ENCODE results near the gene COL19A1. TPM values are rescaled to one million over a fixed set of nuclear protein-coding genes. Genes with fewer than 3 reads are reported as not detected.

The COL19A1 gene
- polyA plus RNA-seq, 1 donor: 3.4 TPM

GRCh38 chr6:70157086-70157485, 290.7 kb downstream of the COL19A1 start:
- Histone ChIP-seq H3K27ac (ENCODE audit: low read length) (peak overlapping the region; percentile 50), H3K4me1 (ENCODE audit: control insufficient read depth, insufficient read depth, low read length) (peaks cover 6% of the 10 kb centered on the region), H3K4me3 (ENCODE audit: low read length) (no peak overlapping the region), H3K9me3 (ENCODE audit: control insufficient read depth, low read depth, low read length) (no peaks in the 10 kb centered on the region), H3K27me3 (ENCODE audit: control insufficient read depth, insufficient read depth, low read length) (no peaks in the 10 kb centered on the region), H3K36me3 (ENCODE audit: control insufficient read depth, insufficient read depth, low read length) (no peaks in the 10 kb centered on the region)
- DNase-seq: peak; percentile 70 to 79
- WGBS (ENCODE audit: insufficient coverage, low lambda C conversion rate): no CpG with 5 or more reads among the region's 1 CpG

- DNase-seq: no peak
- no peaks in the 10 kb centered on the region for H3K36me3 ChIP-seq (ENCODE audit: control insufficient read depth, insufficient read depth, low read length)
- WGBS (ENCODE audit: insufficient coverage, low lambda C conversion rate): no CpG with 5 or more reads among the region's 1 CpG
- no peak overlapping the region for H3K27ac ChIP-seq (ENCODE audit: low read length)
- peaks cover 6% of the 10 kb centered on the region for H3K4me1 ChIP-seq (ENCODE audit: control insufficient read depth, insufficient read depth, low read length)
- H3K27me3 ChIP-seq (ENCODE audit: control insufficient read depth, insufficient read depth, low read length): no peaks in the 10 kb centered on the region
- no peak overlapping the region for H3K4me3 ChIP-seq (ENCODE audit: low read length)
- no peaks in the 10 kb centered on the region for H3K9me3 ChIP-seq (ENCODE audit: control insufficient read depth, low read depth, low read length)
These were observed 293.9 kb downstream of the COL19A1 start for GRCh38 chr6:70160276-70160675.

GRCh38 chr6:70162972-70163371, 296.6 kb downstream of the COL19A1 start:
- H3K27ac ChIP-seq (ENCODE audit: low read length): no peak overlapping the region
- no peak for DNase-seq
- H3K9me3 ChIP-seq (ENCODE audit: control insufficient read depth, low read depth, low read length): no peaks in the 10 kb centered on the region
- no peaks in the 10 kb centered on the region for H3K36me3 ChIP-seq (ENCODE audit: control insufficient read depth, insufficient read depth, low read length)
- H3K27me3 ChIP-seq (ENCODE audit: control insufficient read depth, insufficient read depth, low read length): no peaks in the 10 kb centered on the region
- no peak overlapping the region for H3K4me3 ChIP-seq (ENCODE audit: low read length)
- no peaks in the 10 kb centered on the region for H3K4me1 ChIP-seq (ENCODE audit: control insufficient read depth, insufficient read depth, low read length)
- no CpG with 5 or more reads among the region's 3 CpGs for WGBS (ENCODE audit: insufficient coverage, low lambda C conversion rate)

DNA sequence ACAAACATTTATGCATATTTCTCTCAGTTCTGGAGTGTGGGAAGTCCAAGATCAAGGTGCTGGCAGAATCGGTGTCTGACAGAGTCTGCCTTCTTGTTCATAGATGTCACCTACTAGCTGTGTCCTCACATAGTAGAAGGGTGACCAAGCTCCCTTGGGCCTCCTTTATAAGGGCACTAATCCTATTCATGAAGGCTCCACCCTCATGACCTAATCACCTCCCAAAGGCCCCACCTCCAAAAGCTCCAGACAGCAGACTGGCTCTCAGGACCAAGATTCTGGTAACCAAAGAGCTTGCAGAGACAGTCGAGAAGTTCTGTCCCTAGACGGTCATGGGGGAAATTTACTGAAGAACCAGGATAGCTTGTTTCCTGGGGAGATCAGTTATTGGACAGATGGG, 297.4 kb downstream of the COL19A1 start:
- H3K27me3 ChIP-seq (ENCODE audit: control insufficient read depth, insufficient read depth, low read length): no peaks in the 10 kb centered on the region
- no peak for DNase-seq
- H3K9me3 ChIP-seq (ENCODE audit: control insufficient read depth, low read depth, low read length): no peaks in the 10 kb centered on the region
- WGBS (ENCODE audit: insufficient coverage, low lambda C conversion rate): no CpG with 5 or more reads among the region's 3 CpGs
- no peak overlapping the region for H3K4me3 ChIP-seq (ENCODE audit: low read length)
- H3K36me3 ChIP-seq (ENCODE audit: control insufficient read depth, insufficient read depth, low read length): no peaks in the 10 kb centered on the region
- no peaks in the 10 kb centered on the region for H3K4me1 ChIP-seq (ENCODE audit: control insufficient read depth, insufficient read depth, low read length)
- H3K27ac ChIP-seq (ENCODE audit: low read length): no peak overlapping the region

- no peaks in the 10 kb centered on the region for H3K27me3 ChIP-seq (ENCODE audit: control insufficient read depth, insufficient read depth, low read length)
- H3K36me3 ChIP-seq (ENCODE audit: control insufficient read depth, insufficient read depth, low read length): no peaks in the 10 kb centered on the region
- no peak overlapping the region for H3K4me3 ChIP-seq (ENCODE audit: low read length)
- 92% methylated on average over 1 of the region's 2 CpGs for WGBS (ENCODE audit: insufficient coverage, low lambda C conversion rate)
- no peak for DNase-seq
- H3K27ac ChIP-seq (ENCODE audit: low read length): no peak overlapping the region
- H3K4me1 ChIP-seq (ENCODE audit: control insufficient read depth, insufficient read depth, low read length): no peaks in the 10 kb centered on the region
- H3K9me3 ChIP-seq (ENCODE audit: control insufficient read depth, low read depth, low read length): no peaks in the 10 kb centered on the region
These were observed 298.2 kb downstream of the COL19A1 start for GRCh38 chr6:70164556-70164955.

GRCh38 chr6:70166088-70166958, 300.0 kb downstream of the COL19A1 start:
- no peaks in the 10 kb centered on the region for H3K36me3 ChIP-seq (ENCODE audit: control insufficient read depth, insufficient read depth, low read length)
- H3K4me1 ChIP-seq (ENCODE audit: control insufficient read depth, insufficient read depth, low read length): no peaks in the 10 kb centered on the region
- no peak overlapping the region for H3K4me3 ChIP-seq (ENCODE audit: low read length)
- peak; percentile 24 to 47 for DNase-seq
- WGBS (ENCODE audit: insufficient coverage, low lambda C conversion rate): 40% methylated on average over 3 of the region's 24 CpGs
- H3K9me3 ChIP-seq (ENCODE audit: control insufficient read depth, low read depth, low read length): no peaks in the 10 kb centered on the region
- H3K27ac ChIP-seq (ENCODE audit: low read length): no peak overlapping the region
- no peaks in the 10 kb centered on the region for H3K27me3 ChIP-seq (ENCODE audit: control insufficient read depth, insufficient read depth, low read length)

GRCh38 chr6:70168681-70169377, 302.5 kb downstream of the COL19A1 start:
- Histone ChIP-seq H3K27me3 (ENCODE audit: control insufficient read depth, insufficient read depth, low read length) (no peaks in the 10 kb centered on the region), H3K4me3 (ENCODE audit: low read length) (no peak overlapping the region), H3K36me3 (ENCODE audit: control insufficient read depth, insufficient read depth, low read length) (no peaks in the 10 kb centered on the region), H3K27ac (ENCODE audit: low read length) (no peak overlapping the region), H3K4me1 (ENCODE audit: control insufficient read depth, insufficient read depth, low read length) (no peaks in the 10 kb centered on the region), H3K9me3 (ENCODE audit: control insufficient read depth, low read depth, low read length) (no peaks in the 10 kb centered on the region)
- DNase-seq: no peak
- WGBS (ENCODE audit: insufficient coverage, low lambda C conversion rate): no CpG with 5 or more reads among the region's 5 CpGs

GRCh38 chr6:70171236-70171635, 304.9 kb downstream of the COL19A1 start:
- Histone ChIP-seq H3K27ac (ENCODE audit: low read length) (no peak overlapping the region), H3K4me1 (ENCODE audit: control insufficient read depth, insufficient read depth, low read length) (no peaks in the 10 kb centered on the region), H3K4me3 (ENCODE audit: low read length) (no peak overlapping the region), H3K36me3 (ENCODE audit: control insufficient read depth, insufficient read depth, low read length) (no peaks in the 10 kb centered on the region), H3K27me3 (ENCODE audit: control insufficient read depth, insufficient read depth, low read length) (no peaks in the 10 kb centered on the region), H3K9me3 (ENCODE audit: control insufficient read depth, low read depth, low read length) (no peaks in the 10 kb centered on the region)
- no peak for DNase-seq

GRCh38 chr6:70172252-70172651, 305.9 kb downstream of the COL19A1 start:
- DNase-seq: no peak
- H3K4me3 ChIP-seq (ENCODE audit: low read length): no peak overlapping the region
- WGBS (ENCODE audit: insufficient coverage, low lambda C conversion rate): 83% methylated on average over 1 of the region's 2 CpGs

GRCh38 chr6:70175770-70176169, 309.4 kb downstream of the COL19A1 start:
- Histone ChIP-seq H3K4me3 (ENCODE audit: low read length) (no peak overlapping the region), H3K9me3 (ENCODE audit: control insufficient read depth, low read depth, low read length) (no peaks in the 10 kb centered on the region), H3K4me1 (ENCODE audit: control insufficient read depth, insufficient read depth, low read length) (no peaks in the 10 kb centered on the region), H3K27ac (ENCODE audit: low read length) (no peak overlapping the region), H3K36me3 (ENCODE audit: control insufficient read depth, insufficient read depth, low read length) (no peaks in the 10 kb centered on the region), H3K27me3 (ENCODE audit: control insufficient read depth, insufficient read depth, low read length) (no peaks in the 10 kb centered on the region)
- DNase-seq: no peak
- WGBS (ENCODE audit: insufficient coverage, low lambda C conversion rate): 82% methylated on average over 2 of the region's 2 CpGs

More at GRCh38 chr6:70172252-70172651, 305.9 kb downstream of the COL19A1 start:
- Histone ChIP-seq H3K36me3 (ENCODE audit: control insufficient read depth, insufficient read depth, low read length) (no peaks in the 10 kb centered on the region), H3K9me3 (ENCODE audit: control insufficient read depth, low read depth, low read length) (no peaks in the 10 kb centered on the region), H3K27me3 (ENCODE audit: control insufficient read depth, insufficient read depth, low read length) (no peaks in the 10 kb centered on the region), H3K27ac (ENCODE audit: low read length) (no peak overlapping the region), H3K4me1 (ENCODE audit: control insufficient read depth, insufficient read depth, low read length) (no peaks in the 10 kb centered on the region)

Measured in large intestine (tissue), 3 donors.